ENCODE data around the gene TMEM117. TPM values are rescaled to one million over a fixed set of nuclear protein-coding genes. Genes with fewer than 3 reads are reported as not detected.
A peak's percentile ranks its signal among the peaks of the same experiment; 100 is the strongest.

Gene TMEM117
- total and polyA plus RNA-seq, 8 donors = 1.9 to 52.5 (median 8.0) TPM

DNA sequence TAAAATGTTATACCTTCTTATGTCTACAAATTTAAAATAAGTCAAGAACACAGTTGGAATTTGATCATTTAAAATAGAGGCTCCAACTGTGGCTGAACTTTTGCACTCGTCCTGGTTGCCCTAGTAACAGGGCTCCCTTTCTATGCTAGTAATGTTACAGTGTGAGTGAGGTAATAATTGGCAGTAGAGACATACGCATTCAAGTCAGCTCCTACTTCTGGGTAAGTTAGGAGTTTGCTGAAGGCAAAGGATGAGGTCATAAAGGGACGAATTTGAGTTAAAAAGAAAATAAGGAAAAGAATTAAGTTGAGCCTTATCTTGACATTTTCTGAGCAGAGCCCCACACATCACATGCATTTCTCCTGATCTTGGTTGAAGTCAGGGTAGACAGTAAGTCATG lies 129.1 kb downstream of the TMEM117 start:
- H3K4me3 ChIP-seq = no peak overlapping the region
- peaks cover 0 to 4% (median 0%) of the 10 kb centered on the region in 4 donors for H3K36me3 ChIP-seq
- peak in 1 of 2 donors; percentile 58 for DNase-seq
- no peaks in the 10 kb centered on the region for H3K27me3 ChIP-seq
- no peak for TF ChIP-seq POLR2A (IDR thresholded peaks at IDR 0.05)
- TF ChIP-seq EP300 (IDR thresholded peaks at IDR 0.05) = no peak
- TF ChIP-seq POLR2AphosphoS5 (IDR thresholded peaks at IDR 0.05) = no peak
- TF ChIP-seq, protein P1, sequence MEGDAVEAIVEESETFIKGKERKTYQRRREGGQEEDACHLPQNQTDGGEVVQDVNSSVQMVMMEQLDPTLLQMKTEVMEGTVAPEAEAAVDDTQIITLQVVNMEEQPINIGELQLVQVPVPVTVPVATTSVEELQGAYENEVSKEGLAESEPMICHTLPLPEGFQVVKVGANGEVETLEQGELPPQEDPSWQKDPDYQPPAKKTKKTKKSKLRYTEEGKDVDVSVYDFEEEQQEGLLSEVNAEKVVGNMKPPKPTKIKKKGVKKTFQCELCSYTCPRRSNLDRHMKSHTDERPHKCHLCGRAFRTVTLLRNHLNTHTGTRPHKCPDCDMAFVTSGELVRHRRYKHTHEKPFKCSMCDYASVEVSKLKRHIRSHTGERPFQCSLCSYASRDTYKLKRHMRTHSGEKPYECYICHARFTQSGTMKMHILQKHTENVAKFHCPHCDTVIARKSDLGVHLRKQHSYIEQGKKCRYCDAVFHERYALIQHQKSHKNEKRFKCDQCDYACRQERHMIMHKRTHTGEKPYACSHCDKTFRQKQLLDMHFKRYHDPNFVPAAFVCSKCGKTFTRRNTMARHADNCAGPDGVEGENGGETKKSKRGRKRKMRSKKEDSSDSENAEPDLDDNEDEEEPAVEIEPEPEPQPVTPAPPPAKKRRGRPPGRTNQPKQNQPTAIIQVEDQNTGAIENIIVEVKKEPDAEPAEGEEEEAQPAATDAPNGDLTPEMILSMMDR (IDR thresholded peaks at IDR 0.05) = no peak
- no peak overlapping the region for H3K27ac ChIP-seq
- H3K4me1 ChIP-seq = no peaks in the 10 kb centered on the region
- WGBS, 5 donors = 73 to 78% (median 75%) methylated on average over 3 of the region's 3 CpGs
- intact Hi-C loops (cut with DNase I; ENCODE audit: low total_unique reads) = no loop called here
- no peaks in the 10 kb centered on the region for H3K9me3 ChIP-seq

DNA sequence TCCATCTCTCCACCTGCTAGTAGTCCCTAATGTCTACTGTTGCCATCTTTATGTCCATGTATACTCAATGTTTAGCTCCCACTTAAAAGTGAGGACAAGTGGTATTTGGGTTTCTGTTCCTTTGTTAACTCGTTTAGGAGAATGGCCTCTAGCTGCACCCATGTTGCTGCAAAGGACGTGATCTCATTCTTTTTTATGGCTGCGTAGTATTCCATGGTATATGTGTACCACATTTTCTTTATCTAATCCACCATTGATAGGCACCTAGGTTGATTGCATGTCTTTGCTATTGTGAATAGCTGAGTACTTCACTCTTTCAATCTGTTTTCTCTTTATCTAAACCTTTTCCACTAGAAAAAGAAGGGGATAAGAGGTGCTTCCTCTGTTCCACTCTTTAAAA lies 130.0 kb downstream of the TMEM117 start:
- H3K36me3 ChIP-seq = peaks cover 0 to 4% (median 0%) of the 10 kb centered on the region in 4 donors
- 85 to 95% (median 88%) methylated on average over 3 of the region's 3 CpGs for WGBS, 5 donors
- H3K4me3 ChIP-seq = no peak overlapping the region
- no peak for TF ChIP-seq POLR2A (IDR thresholded peaks at IDR 0.05)
- no peak for TF ChIP-seq EP300 (IDR thresholded peaks at IDR 0.05)
- no peak for TF ChIP-seq POLR2AphosphoS5 (IDR thresholded peaks at IDR 0.05)
- TF ChIP-seq, protein P1 (IDR thresholded peaks at IDR 0.05) = no peak
- no peaks in the 10 kb centered on the region for H3K4me1 ChIP-seq
- intact Hi-C loops (cut with DNase I; ENCODE audit: low total_unique reads) = no loop called here
- no peak overlapping the region for H3K27ac ChIP-seq
- DNase-seq = no peak
- no peaks in the 10 kb centered on the region for H3K27me3 ChIP-seq
- no peaks in the 10 kb centered on the region for H3K9me3 ChIP-seq

DNA sequence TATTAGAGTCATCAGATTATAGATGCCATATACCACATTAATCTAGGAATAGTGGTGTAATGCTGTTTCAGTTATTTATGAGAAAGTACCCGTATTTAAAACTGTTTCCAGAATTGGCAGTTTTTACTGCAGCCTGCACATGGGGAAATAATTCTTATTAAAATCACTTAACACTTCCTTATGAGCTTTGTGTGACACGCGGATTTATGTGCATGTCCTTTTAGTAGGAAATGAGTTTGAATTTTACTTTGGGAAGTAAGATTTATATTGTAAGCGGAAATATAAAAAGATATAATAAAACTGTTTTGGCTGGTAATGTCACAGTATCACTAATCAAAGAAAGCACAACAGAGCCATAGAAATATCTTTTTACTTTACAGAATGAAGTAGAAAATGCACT lies 132.9 kb downstream of the TMEM117 start:
- DNase-seq = no peak
- Histone ChIP-seq H3K27me3 (no peaks in the 10 kb centered on the region), H3K9me3 (no peaks in the 10 kb centered on the region), H3K36me3 (peaks cover 0 to 12% (median 0%) of the 10 kb centered on the region in 4 donors), H3K27ac (no peak overlapping the region), H3K4me1 (no peaks in the 10 kb centered on the region), H3K4me3 (no peak overlapping the region)
- WGBS, 5 donors = 68 to 88% (median 84%) methylated on average over 4 of the region's 4 CpGs
- intact Hi-C loops (cut with DNase I; ENCODE audit: low total_unique reads) = no loop called here
- TF ChIP-seq POLR2AphosphoS5 (IDR thresholded peaks at IDR 0.05) (no peak), EP300 (IDR thresholded peaks at IDR 0.05) (no peak), POLR2A (IDR thresholded peaks at IDR 0.05) (no peak)
- TF ChIP-seq, protein P1 (IDR thresholded peaks at IDR 0.05) = no peak

DNA sequence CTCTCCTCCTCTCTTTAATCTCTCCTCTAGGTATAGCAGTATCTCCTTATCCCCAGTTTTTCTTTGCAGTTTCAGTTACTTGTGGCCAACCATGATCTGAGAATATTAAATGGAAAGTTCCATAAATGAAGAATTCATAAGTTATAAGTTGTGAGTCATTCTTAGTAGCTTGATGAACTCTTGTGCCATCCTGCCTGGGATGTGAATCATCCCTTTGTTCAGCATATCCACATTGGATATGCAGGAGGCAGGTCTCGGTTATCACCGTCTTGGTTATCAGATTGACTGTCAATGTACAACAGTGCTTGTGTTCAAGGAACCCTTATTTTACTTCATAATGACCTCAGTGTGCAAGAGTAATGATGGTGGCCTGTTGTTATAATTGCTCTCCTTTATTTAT lies 134.0 kb downstream of the TMEM117 start:
- Histone ChIP-seq H3K4me3 (no peak overlapping the region), H3K4me1 (no peaks in the 10 kb centered on the region), H3K9me3 (no peaks in the 10 kb centered on the region), H3K36me3 (peaks cover 0 to 8% (median 0%) of the 10 kb centered on the region in 4 donors), H3K27me3 (no peaks in the 10 kb centered on the region), H3K27ac (no peak overlapping the region)
- intact Hi-C loops (cut with DNase I; ENCODE audit: low total_unique reads) = no loop called here
- TF ChIP-seq POLR2A (IDR thresholded peaks at IDR 0.05) = no peak
- no peak for TF ChIP-seq EP300 (IDR thresholded peaks at IDR 0.05)
- TF ChIP-seq, protein P1 (IDR thresholded peaks at IDR 0.05) = no peak
- TF ChIP-seq POLR2AphosphoS5 (IDR thresholded peaks at IDR 0.05) = no peak
- WGBS, 5 donors = 89 to 100% (median 94%) methylated on average over 2 of the region's 2 CpGs
- no peak for DNase-seq

Measured in stomach (tissue), 9 donors.